Hepatocyte (in vitro differentiated cells): ENCODE measurements around the gene RPS14. TPM values are rescaled to one million over a fixed set of nuclear protein-coding genes. Genes with fewer than 3 reads are reported as not detected.

Source experiments
- DNase-seq: peaks from one replicate; pipeline ENCODE4 v3.0.0-alpha.2; 2016; ENCODE audit warnings: low spot score
- H2AFZ ChIP-seq: fragments of 200-600 bp; sonication (generic); 2 replicates; pipeline ENCODE4 v1.6.0; 2016; ENCODE audit warnings: antibody characterized with exemption, mild to moderate bottlenecking
- H3K27ac ChIP-seq: fragments of 200-600 bp; sonication (generic); 2 replicates; pipeline ENCODE4 v1.5.1; 2016; ENCODE audit warnings: mild to moderate bottlenecking
- H3K27me3 ChIP-seq: fragments of 200-600 bp; sonication (generic); 2 replicates; pipeline ENCODE4 v1.6.1; 2016
- H3K36me3 ChIP-seq: fragments of 200-600 bp; sonication (generic); replicated peaks from 2 replicates; pipeline ENCODE4 v1.5.1; 2016; ENCODE audit warnings: low read depth; ENCODE audit not compliant: insufficient read depth
- H3K4me1 ChIP-seq: fragments of 200-600 bp; sonication (generic); 2 replicates; pipeline ENCODE4 v1.5.1; 2016; ENCODE audit warnings: mild to moderate bottlenecking, moderate library complexity; ENCODE audit not compliant: insufficient read depth
- H3K4me2 ChIP-seq: fragments of 200-600 bp; sonication (generic); 2 replicates; pipeline ENCODE4 v1.6.0; 2016
- H3K4me3 ChIP-seq: fragments of 200-600 bp; sonication (generic); 2 replicates; pipeline ENCODE4 v1.5.1; 2016; ENCODE audit warnings: mild to moderate bottlenecking
- H3K79me2 ChIP-seq: fragments of 200-600 bp; sonication (generic); 2 replicates; pipeline ENCODE4 v1.6.0; 2017; ENCODE audit warnings: mild to moderate bottlenecking
- H3K9me2 ChIP-seq: fragments of 200-600 bp; sonication (generic); replicated peaks from 2 replicates; pipeline ENCODE4 v1.6.0; 2017; ENCODE audit warnings: mild to moderate bottlenecking; ENCODE audit not compliant: insufficient read depth
- H3K9me3 ChIP-seq: fragments of 200-600 bp; sonication (generic); 2 replicates; pipeline ENCODE4 v1.5.1; 2016; ENCODE audit warnings: low read depth, mild to moderate bottlenecking
- H4K20me1 ChIP-seq: fragments of 200-600 bp; sonication (generic); 2 replicates; pipeline ENCODE4 v1.6.0; 2016; ENCODE audit warnings: mild to moderate bottlenecking; ENCODE audit not compliant: insufficient read depth, poor library complexity, severe bottlenecking
- EZH2 ChIP-seq: fragments of 200-600 bp; sonication (generic); IDR thresholded peaks from 2 replicates; pipeline ENCODE4 v1.6.1; 2016; ENCODE audit warnings: antibody characterized with exemption, mild to moderate bottlenecking, borderline replicate concordance
- EZH2phosphoT487 ChIP-seq: fragments of 200-600 bp; sonication (generic); IDR thresholded peaks from one replicate; pipeline ENCODE4 v1.6.1; 2018; ENCODE audit warnings: antibody characterized with exemption, mild to moderate bottlenecking, low read depth, moderate library complexity; ENCODE audit not compliant: unreplicated experiment, severe bottlenecking
- WGBS: methylation state at CpG from one replicate; pipeline ENCODE4 v1.1.6; 2016; ENCODE audit warnings: low lambda C conversion rate; ENCODE audit errors: missing lambda C conversion rate; 5-methylcytosine and 5-hydroxymethylcytosine counted together
- polyA plus RNA-seq: library from polyadenylated mRNA; unstranded; fragments of >200 nt; fragmentation: Nextera tagmentation; extraction: Ambion mirVana; gene quantifications from 2 replicates; pipeline ENCODE4 v1.2.1, GENCODE V29; 2016
- total RNA-seq: library from RNA; depleted of rRNA; stranded (reverse); fragments of >200 nt; gene quantifications from 2 replicates; pipeline ENCODE4 v1.2.3, GENCODE V29; 2014
- TF ChIP-seq, protein P1 (sequence below): fragments of 200-600 bp; sonication (generic); IDR thresholded peaks from 2 replicates; pipeline ENCODE4 v1.5.1; 2016; ENCODE audit warnings: antibody characterized with exemption, mild to moderate bottlenecking; ENCODE audit not compliant: poor library complexity

Gene RPS14
- total and polyA plus RNA-seq, 2 experiments from 2014 or later: 1,067 to 2,319 TPM

DNA sequence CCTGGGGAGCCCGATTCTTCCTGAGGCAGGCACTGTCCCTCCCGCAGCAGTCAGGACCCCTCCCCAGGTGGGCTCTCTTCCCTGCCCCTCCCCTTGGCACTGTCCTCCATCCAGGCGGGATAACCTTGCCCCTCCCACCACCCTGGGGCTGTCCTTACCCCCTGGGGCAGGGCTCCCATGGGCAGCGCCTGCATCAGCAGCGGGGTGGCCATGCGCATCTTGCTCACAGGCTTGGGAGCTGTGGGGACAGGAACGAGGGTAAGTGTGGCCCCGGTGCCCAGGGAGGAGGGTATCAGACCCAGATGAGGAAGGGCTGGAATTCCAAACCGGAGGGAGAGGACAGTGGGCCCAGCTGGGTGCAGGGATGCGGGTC is 42.8 kb downstream of the RPS14 start:
- Histone ChIP-seq H3K4me2 (no peak overlapping the region), H4K20me1 (no peaks in the 10 kb centered on the region), H3K79me2 (no peaks in the 10 kb centered on the region), H3K4me1 (no peaks in the 10 kb centered on the region), H3K9me3 (no peaks in the 10 kb centered on the region), H3K4me3 (no peak overlapping the region), H2AFZ (no peak overlapping the region), H3K27me3 (no peaks in the 10 kb centered on the region), H3K36me3 (no peaks in the 10 kb centered on the region), H3K27ac (no peak overlapping the region), H3K9me2 (no peaks in the 10 kb centered on the region)
- no peak for DNase-seq
- TF ChIP-seq EZH2: no peak
- 85% methylated on average over 10 of the region's 10 CpGs for WGBS

DNA sequence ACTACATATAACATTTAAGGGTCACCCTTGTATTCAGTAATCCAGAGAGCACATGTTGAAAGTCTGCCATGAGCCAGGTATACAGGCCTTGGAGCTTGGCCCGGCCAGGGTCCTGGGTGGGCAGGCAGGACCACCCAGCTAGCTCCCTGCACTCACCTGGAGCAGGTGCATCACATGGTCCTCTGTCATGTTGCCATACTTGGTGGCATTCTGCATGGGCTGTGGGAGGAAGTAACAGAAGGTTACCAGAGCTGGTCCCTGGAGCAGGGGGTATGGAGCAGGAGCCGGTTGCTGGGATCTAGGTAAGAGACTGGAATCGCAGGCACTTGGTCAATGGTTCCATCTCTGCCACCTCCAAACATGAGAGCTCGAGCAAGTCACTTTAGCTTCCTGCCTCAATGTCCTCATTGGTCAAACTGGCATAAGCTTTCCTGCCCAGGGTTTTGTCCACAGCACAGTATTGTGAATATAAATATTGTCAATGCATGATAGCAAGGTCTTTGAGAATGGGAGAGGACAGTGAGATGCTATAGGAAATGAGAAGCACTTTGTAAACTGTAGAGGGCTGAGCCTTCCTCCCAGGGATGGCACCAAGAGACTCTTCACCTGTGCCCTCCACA is 43.3 kb downstream of the RPS14 start:
- H3K36me3 ChIP-seq: no peaks in the 10 kb centered on the region
- H3K27ac ChIP-seq: no peak overlapping the region
- no peak for DNase-seq
- no peak overlapping the region for H3K4me3 ChIP-seq
- no peaks in the 10 kb centered on the region for H3K27me3 ChIP-seq
- H2AFZ ChIP-seq: no peak overlapping the region
- TF ChIP-seq, protein P1, sequence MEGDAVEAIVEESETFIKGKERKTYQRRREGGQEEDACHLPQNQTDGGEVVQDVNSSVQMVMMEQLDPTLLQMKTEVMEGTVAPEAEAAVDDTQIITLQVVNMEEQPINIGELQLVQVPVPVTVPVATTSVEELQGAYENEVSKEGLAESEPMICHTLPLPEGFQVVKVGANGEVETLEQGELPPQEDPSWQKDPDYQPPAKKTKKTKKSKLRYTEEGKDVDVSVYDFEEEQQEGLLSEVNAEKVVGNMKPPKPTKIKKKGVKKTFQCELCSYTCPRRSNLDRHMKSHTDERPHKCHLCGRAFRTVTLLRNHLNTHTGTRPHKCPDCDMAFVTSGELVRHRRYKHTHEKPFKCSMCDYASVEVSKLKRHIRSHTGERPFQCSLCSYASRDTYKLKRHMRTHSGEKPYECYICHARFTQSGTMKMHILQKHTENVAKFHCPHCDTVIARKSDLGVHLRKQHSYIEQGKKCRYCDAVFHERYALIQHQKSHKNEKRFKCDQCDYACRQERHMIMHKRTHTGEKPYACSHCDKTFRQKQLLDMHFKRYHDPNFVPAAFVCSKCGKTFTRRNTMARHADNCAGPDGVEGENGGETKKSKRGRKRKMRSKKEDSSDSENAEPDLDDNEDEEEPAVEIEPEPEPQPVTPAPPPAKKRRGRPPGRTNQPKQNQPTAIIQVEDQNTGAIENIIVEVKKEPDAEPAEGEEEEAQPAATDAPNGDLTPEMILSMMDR: no peak
- TF ChIP-seq EZH2phosphoT487 (no peak), EZH2 (no peak)
- H3K9me3 ChIP-seq: no peaks in the 10 kb centered on the region
- no peak overlapping the region for H3K4me2 ChIP-seq
- H3K4me1 ChIP-seq: no peaks in the 10 kb centered on the region
- 89% methylated on average over 4 of the region's 4 CpGs for WGBS
- no peaks in the 10 kb centered on the region for H3K79me2 ChIP-seq
- H3K9me2 ChIP-seq: no peaks in the 10 kb centered on the region
- no peaks in the 10 kb centered on the region for H4K20me1 ChIP-seq

DNA sequence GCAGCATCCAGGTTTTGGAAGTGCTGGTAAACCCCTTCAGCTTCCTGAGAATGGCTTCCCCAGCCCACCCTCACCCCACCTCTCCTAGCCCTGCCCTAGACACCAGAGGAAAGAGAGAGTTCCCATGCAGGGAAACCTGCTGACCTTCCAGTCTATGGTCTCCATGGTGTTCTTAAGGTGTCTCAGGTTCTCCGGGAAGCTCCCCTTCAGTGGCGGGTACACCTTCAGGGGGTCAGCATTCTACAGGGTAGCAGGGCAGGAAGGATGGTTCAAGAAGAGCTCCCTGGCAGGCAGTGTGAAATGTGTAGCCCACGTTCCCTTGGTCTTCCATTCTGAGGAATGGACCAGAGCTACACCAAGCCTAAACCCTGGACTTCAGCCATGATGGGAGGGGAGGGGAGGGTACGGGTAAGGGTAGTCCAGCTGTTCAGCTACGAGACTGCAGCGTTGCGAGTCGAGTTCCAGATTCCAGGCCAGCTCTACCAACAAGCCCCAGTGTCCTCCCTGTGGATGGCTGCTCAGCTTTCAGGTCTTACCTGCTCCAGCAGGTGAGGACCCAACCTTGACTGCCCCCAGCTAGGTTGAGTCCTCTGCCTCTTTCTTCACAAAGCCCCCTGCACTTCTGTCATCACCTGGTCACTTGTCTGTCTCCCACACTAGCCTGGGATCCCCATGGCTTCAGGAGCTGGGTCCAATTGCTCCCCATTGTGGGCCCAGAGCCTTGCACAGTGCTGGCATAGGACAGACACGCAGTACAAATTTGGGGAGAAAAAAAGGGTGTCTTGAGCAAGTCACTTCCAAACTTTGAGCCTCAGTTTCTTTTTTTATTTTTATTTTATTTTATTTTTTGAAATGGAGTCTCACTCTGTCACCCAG is 44.4 kb downstream of the RPS14 start:
- no peak overlapping the region for H3K4me3 ChIP-seq
- no peaks in the 10 kb centered on the region for H3K36me3 ChIP-seq
- WGBS: 93% methylated on average over 7 of the region's 9 CpGs
- no peaks in the 10 kb centered on the region for H3K79me2 ChIP-seq
- no peaks in the 10 kb centered on the region for H3K9me2 ChIP-seq
- H3K9me3 ChIP-seq: no peaks in the 10 kb centered on the region
- DNase-seq: no peak
- no peak overlapping the region for H2AFZ ChIP-seq
- H3K4me2 ChIP-seq: no peak overlapping the region
- no peak overlapping the region for H3K27ac ChIP-seq
- H3K27me3 ChIP-seq: no peaks in the 10 kb centered on the region
- H4K20me1 ChIP-seq: no peaks in the 10 kb centered on the region
- TF ChIP-seq EZH2phosphoT487: no peak
- TF ChIP-seq EZH2: no peak
- TF ChIP-seq, protein P1: no peak
- H3K4me1 ChIP-seq: no peaks in the 10 kb centered on the region

DNA sequence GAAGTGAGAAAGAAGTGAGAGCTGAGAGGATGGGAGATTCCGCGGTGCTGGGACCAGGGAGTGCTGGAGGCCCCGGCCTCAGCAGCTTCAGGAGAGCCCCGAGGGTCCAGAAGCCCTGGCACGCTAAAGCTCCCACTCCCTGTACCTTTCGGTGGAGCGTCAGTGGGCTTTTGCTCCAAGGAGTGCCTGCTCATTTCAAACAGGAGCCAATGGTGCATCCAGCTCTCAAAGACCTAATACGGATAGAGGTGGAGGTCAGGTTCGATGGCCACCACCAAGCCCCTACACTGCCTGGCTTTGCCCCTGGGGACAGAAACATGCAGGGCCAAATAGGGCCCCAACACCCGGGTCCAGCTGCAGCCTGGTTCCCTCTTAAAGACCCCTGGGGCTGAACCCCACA is 45.0 kb downstream of the RPS14 start:
- TF ChIP-seq EZH2phosphoT487 (no peak), EZH2 (no peak)
- TF ChIP-seq, protein P1: no peak
- no peak overlapping the region for H2AFZ ChIP-seq
- H3K4me2 ChIP-seq: no peak overlapping the region
- WGBS: 94% methylated on average over 10 of the region's 10 CpGs
- no peak overlapping the region for H3K4me3 ChIP-seq
- no peaks in the 10 kb centered on the region for H3K4me1 ChIP-seq
- H4K20me1 ChIP-seq: no peaks in the 10 kb centered on the region
- no peak overlapping the region for H3K27ac ChIP-seq
- H3K9me3 ChIP-seq: no peaks in the 10 kb centered on the region
- H3K9me2 ChIP-seq: no peaks in the 10 kb centered on the region
- no peaks in the 10 kb centered on the region for H3K36me3 ChIP-seq
- H3K27me3 ChIP-seq: no peaks in the 10 kb centered on the region
- DNase-seq: no peak
- H3K79me2 ChIP-seq: no peaks in the 10 kb centered on the region
